GM18951 (cell line): ENCODE measurements around the gene SP110.

Source experiments
- POLR2A ChIP-seq: IDR thresholded peaks from 4 replicates; pipeline ENCODE4 v1.6.1; 2011; ENCODE audit warnings: mild to moderate bottlenecking; ENCODE audit not compliant: insufficient read length, insufficient read depth; ENCODE audit errors: extremely low read depth
- in situ Hi-C: fragments of 300-500 bp; cut with MboI; formaldehyde crosslinking; loops from one replicate; pipeline ENCODE4 v1.12.0; 2022; ENCODE audit warnings: low sequenced_read_pairs, mixed read lengths, inconsistent platforms; ENCODE audit not compliant: unreplicated experiment

The SP110 gene

DNA sequence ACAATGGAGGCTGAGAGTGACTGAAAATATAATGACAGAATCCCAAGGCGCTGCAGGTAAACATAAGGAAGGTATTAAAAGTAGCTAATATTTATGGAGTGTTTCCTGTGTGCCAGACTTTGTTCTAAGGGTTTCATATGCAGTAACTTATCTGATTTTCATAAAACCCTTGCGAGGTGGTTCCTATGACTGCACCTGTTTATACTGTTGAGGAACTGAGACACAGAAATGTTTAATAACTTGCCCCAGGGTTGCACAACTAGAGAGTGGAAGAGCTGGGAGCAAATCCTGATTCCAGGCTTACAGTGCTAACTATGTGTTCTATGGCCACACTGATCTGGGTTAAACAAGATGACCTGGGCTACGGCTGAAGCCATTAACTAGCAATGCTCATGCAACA lies 2.4 kb downstream of the SP110 start:
- TF ChIP-seq POLR2A: no peak
- in situ Hi-C loops: loop anchor here (25.0 kb wide), 1 partner anchor 395 kb away; no protein-coding TSS in a partner anchor

DNA sequence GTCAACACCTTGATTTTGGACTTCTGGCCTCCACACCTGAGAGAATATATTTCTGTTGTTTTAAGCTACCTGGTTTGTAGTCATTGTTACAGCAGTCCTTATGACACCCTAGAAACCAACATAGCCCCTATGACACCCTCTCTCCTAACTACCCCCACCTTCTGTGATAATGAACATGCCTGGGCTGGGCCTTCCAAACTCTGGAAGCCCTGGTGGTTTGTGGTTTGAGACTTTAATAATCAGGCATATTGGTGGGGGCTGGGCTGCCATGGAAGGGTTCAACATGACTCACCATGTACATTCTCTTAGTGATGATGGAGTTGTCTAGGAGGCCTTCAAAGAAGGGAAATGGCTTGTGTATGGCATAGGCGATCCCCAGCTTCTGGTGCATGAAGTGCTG lies 3.3 kb downstream of the SP110 start:
- TF ChIP-seq POLR2A: no peak
- in situ Hi-C loops: loop anchor here (25.0 kb wide), 1 partner anchor 396 kb away; no protein-coding TSS in a partner anchor

DNA sequence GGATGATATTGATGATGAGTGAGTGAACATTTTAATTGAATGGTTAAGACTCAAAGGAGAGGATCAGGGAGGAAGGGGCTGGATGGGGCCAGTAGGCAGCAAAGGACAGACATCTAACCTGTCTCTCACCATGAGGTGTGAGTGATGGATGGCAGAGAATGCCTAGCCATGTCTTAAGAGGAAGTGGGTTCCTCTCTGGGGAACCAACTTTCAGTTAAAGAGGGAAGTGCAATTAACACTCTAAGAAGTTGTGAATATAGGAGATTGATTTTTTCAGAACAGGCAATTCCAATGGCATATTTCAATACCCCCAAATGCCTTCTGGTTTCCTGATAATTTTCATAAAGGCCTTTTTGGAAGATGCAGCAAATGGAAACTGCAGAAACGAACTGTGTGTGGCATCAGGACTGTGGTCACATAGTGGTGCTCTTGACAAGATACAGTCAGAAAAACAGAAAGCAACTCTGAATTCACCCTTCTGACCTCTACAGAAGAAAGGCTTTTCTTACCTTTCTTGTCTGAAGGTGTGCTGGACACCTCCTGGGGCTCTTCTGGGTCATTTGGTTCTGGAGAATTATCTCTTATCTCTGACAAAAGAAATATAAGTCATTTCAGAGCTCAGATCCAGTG lies 10.2 kb downstream of the SP110 start:
- in situ Hi-C loops: loop anchor here (25.0 kb wide), 1 partner anchor 403 kb away; no protein-coding TSS in a partner anchor
- TF ChIP-seq POLR2A: no peak

DNA sequence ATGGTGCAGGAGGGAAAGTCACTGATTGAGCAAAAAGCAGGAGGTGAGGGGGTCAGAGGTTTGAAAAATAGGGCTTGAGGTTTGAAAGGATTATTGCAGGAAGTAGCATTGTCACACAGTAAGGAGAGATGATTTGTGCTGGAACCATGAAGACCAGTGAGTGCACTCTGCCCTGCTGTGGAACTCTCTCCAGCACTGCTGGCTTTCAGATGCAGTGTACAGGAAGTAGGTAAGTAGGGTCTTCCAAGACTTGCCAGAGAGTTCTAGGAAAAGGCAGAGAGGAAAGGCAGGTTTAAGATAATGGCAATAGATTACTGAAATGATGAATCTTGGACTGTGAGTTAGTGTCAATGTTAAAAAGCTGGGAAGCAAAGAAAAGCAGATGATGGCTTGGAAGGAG lies 11.2 kb downstream of the SP110 start:
- no peak for TF ChIP-seq POLR2A
- in situ Hi-C loops: loop anchor here (25.0 kb wide), 1 partner anchor 404 kb away; no protein-coding TSS in a partner anchor

DNA sequence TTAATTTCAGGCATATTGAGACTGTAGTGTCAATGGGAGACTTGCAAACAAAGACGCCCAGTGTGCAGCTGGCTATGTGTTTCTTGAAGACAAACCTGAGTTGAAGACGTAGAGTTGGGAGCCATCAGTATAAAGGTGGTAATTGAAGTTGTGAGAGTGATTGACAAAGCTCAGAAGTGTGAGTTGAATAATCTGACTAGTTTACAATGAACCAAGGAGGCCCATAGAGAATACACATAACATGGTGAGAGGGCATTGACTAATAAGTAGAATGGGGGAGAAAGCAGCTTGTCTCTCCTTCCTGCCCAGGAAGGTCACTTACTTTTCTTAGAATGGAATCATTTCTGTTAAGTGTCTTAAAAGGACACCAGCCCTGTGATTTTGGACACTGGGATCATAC lies 14.1 kb downstream of the SP110 start:
- TF ChIP-seq POLR2A: no peak
- in situ Hi-C loops: loop anchor here (25.0 kb wide), 1 partner anchor 407 kb away; no protein-coding TSS in a partner anchor

DNA sequence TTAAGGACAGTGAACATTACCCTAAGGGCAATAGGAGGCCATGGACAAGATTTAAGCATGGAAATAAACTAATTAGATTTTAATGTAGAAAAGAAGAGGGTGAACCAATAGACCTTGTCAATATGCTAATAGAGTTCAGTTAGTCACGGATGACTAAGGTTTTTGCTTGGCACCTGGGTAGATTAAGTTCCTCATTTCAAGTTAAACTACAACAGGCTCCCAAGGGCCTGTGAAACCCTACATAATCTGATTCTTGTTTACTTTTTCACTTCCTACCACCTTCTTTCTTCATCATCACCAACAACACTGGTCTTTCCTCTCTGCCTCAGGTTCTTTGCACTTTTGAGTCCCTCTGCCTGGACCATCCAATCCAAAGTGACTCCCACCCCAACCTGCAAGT lies 14.8 kb downstream of the SP110 start:
- TF ChIP-seq POLR2A: no peak
- in situ Hi-C loops: loop anchor here (25.0 kb wide), 1 partner anchor 407 kb away; no protein-coding TSS in a partner anchor

DNA sequence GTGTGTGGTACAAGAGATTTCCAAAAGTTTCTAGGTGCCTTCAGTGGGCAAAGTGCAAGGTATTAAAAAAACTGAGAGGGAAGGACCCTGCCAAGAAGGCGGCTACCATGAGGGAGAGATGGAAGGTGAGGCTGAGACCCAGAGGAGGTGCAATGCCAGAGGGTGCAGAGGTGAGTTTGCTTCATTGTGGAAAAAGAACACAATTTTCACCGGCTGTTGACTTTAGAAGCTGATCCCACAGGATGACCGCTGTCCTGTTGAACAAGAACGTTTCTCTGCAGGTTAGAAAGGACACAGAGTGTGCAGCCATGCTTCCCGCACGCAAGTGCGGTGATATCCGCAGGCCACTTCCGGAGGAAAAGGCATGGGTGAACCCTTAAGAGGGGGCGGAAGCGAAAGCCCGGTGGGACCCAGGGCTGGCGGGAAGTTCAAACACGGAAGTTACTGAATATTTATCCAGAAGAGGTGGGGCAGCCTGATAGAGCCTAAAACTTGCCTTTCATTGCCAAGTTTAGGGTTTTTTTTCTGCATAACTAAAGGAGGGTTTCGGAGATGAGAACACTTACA lies 16.6 kb downstream of the SP110 start:
- in situ Hi-C loops: loop anchor here (25.0 kb wide), 1 partner anchor 409 kb away; no protein-coding TSS in a partner anchor
- peak; percentile 27 for TF ChIP-seq POLR2A

DNA sequence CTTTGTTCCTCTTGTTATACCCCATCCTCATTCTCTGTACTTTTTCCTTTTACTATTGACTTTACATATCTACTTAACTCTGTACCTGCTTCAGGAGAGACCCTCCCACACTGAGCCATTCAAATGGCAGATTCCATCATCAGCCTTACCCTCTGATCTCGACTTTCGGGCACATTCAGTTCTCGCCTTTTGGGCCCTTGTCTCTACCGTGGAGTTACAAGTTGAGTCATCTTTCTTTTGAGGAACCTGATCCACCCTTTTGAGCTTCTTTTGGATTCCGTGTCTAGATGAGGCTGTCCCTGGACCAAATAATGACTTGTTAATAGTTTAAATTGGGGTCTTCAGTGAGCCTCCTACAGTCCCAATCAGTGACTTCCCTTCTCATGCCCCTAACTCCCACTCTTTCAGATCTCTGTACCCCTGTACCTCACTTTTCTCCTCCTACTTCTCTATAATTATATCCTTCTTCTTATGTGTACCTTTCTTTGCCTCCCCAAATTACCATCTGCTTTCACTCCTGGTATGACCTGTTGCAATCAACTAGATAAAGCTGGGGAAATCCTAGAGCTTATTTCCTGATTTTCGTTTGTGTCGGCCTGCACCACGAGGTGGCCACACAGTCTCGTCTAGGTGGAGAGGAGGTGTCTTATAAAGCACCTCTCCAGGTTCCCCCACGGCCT lies 17.2 kb downstream of the SP110 start:
- in situ Hi-C loops: loop anchor here (25.0 kb wide), 1 partner anchor 410 kb away; no protein-coding TSS in a partner anchor

DNA sequence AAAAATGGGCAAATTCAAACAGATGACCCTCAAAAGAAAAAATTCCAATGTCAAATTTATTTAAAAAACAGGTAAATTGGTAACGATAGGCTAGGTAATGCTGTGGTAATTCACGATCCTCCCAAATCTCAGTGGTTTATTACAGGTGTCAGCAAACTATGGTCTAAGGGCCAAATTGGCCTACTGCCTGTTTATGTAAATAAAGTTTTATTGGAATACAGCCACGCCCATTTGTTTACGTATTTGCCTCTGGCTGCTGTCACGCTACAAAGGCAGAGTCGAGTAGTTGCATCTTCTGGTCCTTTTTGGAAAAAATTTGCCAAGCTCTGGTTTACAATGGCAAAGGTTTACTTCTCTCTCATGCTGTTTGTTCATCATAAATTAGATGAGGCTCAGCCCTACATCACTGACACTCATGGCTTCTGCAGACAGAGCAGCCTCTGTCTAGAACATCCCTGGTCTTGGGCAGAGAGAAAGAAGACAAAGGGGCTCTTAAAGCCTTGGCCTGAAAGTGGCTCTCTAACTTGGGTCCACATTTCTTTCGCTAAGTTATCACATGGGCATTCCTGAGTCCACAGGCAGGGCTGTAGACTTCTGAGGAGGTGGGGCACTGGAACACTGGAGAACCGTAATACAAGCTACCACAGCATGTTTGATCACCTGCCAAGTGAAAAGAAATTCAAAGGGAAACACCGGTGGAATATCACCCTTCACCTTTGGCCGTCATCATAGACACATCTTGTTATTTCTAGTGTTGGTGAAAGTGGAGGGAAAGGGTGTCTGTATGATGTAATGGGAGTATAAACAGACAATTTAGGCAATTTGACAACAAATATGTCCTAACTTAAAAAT lies 34.8 kb downstream of the SP110 start:
- in situ Hi-C loops: no loop called here
- TF ChIP-seq POLR2A: no peak

More for the DNA sequence above, 17.2 kb downstream of the SP110 start:
- TF ChIP-seq POLR2A: no peak

DNA sequence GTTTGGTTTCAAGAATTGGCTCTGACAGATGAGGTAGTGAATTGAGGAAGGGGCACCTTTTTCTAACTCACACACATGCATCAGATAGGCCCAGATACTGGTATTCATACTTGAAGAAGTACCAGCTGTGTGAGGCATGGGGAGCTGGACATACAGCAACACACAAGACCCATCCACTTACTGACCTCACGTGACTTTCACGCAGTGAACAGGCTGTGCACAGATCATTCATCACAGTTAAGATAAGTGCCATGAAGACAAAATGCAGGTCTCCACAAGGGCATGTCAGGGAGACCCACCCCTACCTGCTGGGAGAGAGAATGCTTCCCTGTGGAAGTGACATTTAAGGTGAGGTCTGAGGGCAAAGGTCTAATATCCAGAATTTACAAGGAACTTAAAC lies 38.6 kb downstream of the SP110 start:
- in situ Hi-C loops: no loop called here
- TF ChIP-seq POLR2A: no peak

DNA sequence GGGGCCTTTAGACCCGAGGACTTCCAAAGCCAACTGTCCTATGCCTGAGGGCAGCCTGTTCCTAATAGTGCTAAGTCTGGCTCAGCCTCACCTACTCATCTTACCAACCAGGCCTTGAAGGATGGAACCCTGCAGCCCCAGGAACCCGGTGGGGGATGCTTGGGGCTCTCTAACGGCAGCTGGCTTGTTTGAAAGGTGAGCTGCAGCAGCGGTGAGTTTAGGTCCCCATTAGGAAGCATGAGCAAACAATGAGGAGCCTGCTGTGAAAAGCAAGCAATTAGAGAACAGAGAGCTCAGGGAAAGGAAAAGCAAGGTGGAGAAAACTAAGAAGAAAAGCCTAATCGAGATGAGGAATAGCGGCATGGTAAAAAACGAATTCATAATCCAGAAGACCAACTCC lies 39.9 kb downstream of the SP110 start:
- in situ Hi-C loops: no loop called here
- TF ChIP-seq POLR2A: no peak

DNA sequence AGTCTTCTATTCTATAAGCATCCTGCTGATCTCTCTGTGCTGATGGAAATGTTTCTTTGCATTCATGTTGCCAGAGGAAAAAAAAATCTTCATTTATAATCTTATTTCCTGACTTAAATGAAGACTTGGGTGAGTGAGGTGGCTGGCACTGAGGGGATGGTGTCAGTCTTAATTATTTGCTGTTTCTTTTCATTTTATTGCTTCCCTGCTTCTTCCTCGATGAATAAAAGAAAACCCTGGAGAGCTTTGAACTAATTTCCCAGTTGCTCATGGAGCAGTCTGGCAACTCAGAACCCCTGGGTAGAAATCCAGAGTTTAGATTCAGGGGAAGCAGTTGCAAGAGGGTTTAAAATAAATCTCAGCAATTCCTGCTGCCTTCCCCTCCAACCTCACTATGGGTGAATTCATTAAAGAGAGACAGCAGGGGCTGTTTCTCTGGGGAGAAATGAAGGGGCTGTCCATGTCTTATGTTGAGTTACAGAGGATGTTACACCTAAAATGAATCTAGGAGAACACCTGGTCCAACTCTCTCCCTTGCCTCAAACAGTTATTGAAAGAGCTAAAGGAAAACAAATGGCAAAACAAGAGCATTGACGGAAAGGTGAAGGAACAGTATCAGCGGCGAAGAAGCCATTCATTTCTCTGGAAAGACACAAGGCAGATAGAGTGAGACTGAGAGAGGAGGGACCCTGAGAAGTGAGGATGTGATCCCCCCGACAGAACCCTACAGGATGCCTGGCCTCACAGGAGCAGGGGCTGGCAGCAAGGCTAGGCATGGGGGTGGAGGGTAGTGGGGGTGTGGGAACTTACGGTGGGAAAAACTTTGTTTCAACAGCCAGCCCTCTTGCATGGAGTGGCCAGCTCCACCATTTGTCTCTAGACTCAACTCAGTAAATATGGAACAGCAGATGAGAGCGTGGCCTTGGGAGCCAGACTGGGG lies 41.0 kb downstream of the SP110 start:
- no peak for TF ChIP-seq POLR2A
- in situ Hi-C loops: no loop called here
